Ascending aorta (tissue), 2 donors: ENCODE data around the gene TGFBR3. TPM values are rescaled to one million over a fixed set of nuclear protein-coding genes. Genes with fewer than 3 reads are reported as not detected.

Experiments
- DNase-seq, 2 donors: peaks; one replicate each; pipeline ENCODE4 v3.0.0-alpha.2; 2019; ENCODE audit warnings: low spot score in 2 of 2
- H3K27ac ChIP-seq, 2 donors: fragments of 200-600 bp; sonication (generic); one replicate each; pipeline ENCODE4 v1.5.1; 2016 to 2017; ENCODE audit warnings: mild to moderate bottlenecking in 1 of 2
- H3K27me3 ChIP-seq: fragments of 200-600 bp; sonication (generic); one replicate; pipeline ENCODE4 v1.5.1; 2017
- H3K36me3 ChIP-seq, 2 donors: fragments of 200-600 bp; sonication (generic); one replicate each; pipeline ENCODE4 v1.5.1; 2016
- H3K4me1 ChIP-seq, 2 donors: fragments of 200-600 bp; sonication (generic); one replicate each; pipeline ENCODE4 v1.5.1; 2016 to 2017; ENCODE audit warnings: mild to moderate bottlenecking in 1 of 2
- H3K4me3 ChIP-seq, 2 donors: fragments of 200-600 bp; sonication (generic); one replicate each; pipeline ENCODE4 v1.5.1; 2016 to 2017; ENCODE audit warnings: mild to moderate bottlenecking in 1 of 2
- H3K9me3 ChIP-seq, 2 donors: fragments of 200-600 bp; sonication (generic); one replicate each; pipeline ENCODE4 v1.5.1; 2016
- intact Hi-C: fragments of 100-400 bp; cut with DNase I; formaldehyde crosslinking; loops from one replicate; pipeline ENCODE4 v1.15.1; 2023
- total RNA-seq: library from RNA; depleted of rRNA; stranded (reverse); fragments of >200 nt; gene quantifications from one replicate; pipeline ENCODE4 v1.1.0, GENCODE V29; 2016
- TF ChIP-seq, protein P1 (sequence below), 3 experiments: fragments of 200-600 bp in 2 of 3; fragments of 450-650 bp in 1 of 3; sonication (generic) in 2 of 3; IDR thresholded peaks; one replicate each; pipeline ENCODE4 v1.5.1; 2016 to 2019; ENCODE audit warnings: antibody characterized with exemption in 3 of 3, mild to moderate bottlenecking in 1 of 3, moderate library complexity in 1 of 3

The TGFBR3 gene
- total RNA-seq, 1 donor from 2014 or later: 127 TPM

DNA sequence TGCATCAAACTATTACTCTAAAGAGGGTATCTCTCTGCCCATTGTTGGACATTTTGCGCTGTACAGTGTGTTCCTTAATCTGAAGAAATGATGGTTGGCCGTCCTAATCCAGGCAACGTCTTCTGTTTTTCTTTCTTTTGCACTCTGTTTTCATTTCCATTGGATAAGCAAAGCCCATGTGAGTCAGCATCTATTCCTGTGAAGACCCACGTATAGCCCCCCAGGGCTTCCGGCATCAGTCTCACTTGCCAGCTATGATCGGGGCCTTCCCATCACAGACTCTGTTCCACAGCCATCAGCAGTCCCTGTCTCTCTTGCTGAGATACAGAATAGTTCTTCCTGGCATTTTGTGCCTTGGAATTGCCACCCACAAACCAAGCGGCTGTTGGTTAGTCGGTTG is 34.0 kb upstream of the TGFBR3 start:
- Histone ChIP-seq H3K36me3 (no peaks in the 10 kb centered on the region), H3K27ac (no peak overlapping the region), H3K4me3 (no peak overlapping the region), H3K27me3 (no peaks in the 10 kb centered on the region), H3K4me1 (no peaks in the 10 kb centered on the region), H3K9me3 (no peaks in the 10 kb centered on the region)
- no peak for DNase-seq
- TF ChIP-seq, protein P1, sequence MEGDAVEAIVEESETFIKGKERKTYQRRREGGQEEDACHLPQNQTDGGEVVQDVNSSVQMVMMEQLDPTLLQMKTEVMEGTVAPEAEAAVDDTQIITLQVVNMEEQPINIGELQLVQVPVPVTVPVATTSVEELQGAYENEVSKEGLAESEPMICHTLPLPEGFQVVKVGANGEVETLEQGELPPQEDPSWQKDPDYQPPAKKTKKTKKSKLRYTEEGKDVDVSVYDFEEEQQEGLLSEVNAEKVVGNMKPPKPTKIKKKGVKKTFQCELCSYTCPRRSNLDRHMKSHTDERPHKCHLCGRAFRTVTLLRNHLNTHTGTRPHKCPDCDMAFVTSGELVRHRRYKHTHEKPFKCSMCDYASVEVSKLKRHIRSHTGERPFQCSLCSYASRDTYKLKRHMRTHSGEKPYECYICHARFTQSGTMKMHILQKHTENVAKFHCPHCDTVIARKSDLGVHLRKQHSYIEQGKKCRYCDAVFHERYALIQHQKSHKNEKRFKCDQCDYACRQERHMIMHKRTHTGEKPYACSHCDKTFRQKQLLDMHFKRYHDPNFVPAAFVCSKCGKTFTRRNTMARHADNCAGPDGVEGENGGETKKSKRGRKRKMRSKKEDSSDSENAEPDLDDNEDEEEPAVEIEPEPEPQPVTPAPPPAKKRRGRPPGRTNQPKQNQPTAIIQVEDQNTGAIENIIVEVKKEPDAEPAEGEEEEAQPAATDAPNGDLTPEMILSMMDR (IDR thresholded peaks at IDR 0.05): no peak
- intact Hi-C loops: no loop called here

DNA sequence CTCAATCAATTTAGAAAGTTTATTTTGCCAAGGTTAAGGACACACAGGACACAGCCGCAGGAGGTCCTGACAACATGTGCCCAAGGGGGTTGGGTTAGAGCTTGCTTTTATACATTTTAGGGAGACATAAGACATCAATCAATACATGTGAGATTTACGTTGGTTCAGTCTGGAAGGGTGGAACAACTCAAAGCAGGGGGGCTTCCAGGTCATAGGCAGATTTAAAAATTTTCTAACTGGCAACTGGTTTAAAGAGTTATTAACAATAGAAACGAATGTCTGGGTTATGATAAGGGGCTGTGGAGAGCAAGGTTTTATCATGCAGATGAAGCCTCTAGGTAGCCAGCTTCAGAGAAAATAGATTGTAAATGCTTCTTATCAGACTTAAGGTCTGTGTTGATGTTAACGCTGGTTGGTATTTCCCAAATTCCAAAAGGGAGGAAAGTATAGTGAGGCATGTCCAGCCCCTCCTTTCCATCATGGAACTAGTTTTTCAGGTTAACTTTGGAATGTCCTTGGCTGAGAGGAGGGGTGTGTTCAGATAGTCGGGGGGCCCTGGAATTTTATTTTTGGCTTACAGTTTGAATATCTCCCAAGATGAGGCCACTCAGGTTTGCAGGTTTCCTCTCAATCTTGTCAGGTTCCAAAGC is 31.0 kb upstream of the TGFBR3 start:
- Histone ChIP-seq H3K27ac (no peak overlapping the region), H3K9me3 (no peaks in the 10 kb centered on the region), H3K36me3 (no peaks in the 10 kb centered on the region), H3K4me1 (no peaks in the 10 kb centered on the region), H3K4me3 (no peak overlapping the region), H3K27me3 (no peaks in the 10 kb centered on the region)
- DNase-seq: no peak
- intact Hi-C loops: no loop called here
- TF ChIP-seq, protein P1 (IDR thresholded peaks at IDR 0.05): no peak

DNA sequence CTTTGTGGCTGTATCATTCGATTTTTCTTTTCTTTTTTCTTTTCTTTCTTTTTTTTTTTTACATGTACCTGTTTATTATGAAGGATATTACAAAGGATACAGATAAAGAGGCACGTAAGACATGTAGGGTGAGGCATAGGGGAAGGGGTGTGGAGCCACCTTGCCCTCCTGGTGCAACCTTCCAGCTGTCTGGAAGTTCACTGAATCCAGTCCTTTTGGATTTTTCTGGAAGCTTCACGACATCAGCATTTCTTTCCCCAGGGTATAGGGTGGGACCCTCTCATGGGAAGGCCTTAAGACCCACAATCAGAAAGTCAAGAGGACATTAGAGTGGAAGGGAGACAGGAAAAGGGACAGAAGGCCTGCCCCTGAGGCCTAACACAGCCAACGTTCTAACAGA is 30.1 kb upstream of the TGFBR3 start:
- H3K27ac ChIP-seq: no peak overlapping the region
- TF ChIP-seq, protein P1 (IDR thresholded peaks at IDR 0.05): no peak

DNA sequence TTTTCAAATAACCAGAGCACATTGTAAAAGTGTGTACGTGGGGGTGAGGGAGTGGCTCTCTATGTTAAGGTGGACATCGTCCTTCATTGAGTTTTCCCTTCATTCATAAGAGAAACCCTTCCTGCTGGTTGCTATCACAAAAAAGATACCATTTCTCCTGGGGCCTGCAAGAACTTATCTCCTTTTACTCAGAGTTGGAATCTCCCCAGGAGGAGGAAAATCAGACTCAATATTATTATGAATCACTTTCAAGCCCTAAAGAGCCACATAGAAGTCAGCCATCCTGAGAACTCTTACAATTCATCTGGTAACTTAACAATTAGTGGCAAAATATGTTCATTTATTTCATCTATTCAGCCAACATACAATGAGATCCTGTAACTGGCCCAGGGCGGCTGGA is 27.1 kb upstream of the TGFBR3 start:
- no peak for DNase-seq
- intact Hi-C loops: no loop called here
- no peaks in the 10 kb centered on the region for H3K9me3 ChIP-seq
- H3K27me3 ChIP-seq: no peaks in the 10 kb centered on the region
- TF ChIP-seq, protein P1 (IDR thresholded peaks at IDR 0.05): no peak
- H3K4me1 ChIP-seq: no peaks in the 10 kb centered on the region
- no peaks in the 10 kb centered on the region for H3K36me3 ChIP-seq
- H3K27ac ChIP-seq: no peak overlapping the region
- H3K4me3 ChIP-seq: no peak overlapping the region

More for the DNA sequence above, 30.1 kb upstream of the TGFBR3 start:
- no peaks in the 10 kb centered on the region for H3K27me3 ChIP-seq
- intact Hi-C loops: no loop called here
- H3K4me3 ChIP-seq: no peak overlapping the region
- no peaks in the 10 kb centered on the region for H3K36me3 ChIP-seq
- no peaks in the 10 kb centered on the region for H3K9me3 ChIP-seq
- no peaks in the 10 kb centered on the region for H3K4me1 ChIP-seq
- no peak for DNase-seq

DNA sequence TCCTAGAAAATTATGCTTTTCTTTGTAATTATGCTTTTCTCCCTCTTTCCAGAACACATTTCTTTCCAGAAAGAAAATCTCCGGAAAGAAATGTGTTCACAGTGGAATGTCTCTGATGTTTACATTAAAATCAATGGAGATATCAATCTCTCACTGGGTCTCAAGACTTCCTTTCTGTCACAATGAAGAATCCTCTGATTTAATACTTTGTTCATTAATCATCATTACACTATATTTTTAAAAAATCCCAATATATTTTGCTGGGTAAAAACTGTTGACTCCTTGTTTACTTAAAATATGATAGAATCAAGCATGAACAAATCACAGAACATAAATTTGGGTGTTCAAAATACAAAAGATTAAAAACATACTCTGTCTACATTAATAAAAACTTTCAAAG is 26.3 kb upstream of the TGFBR3 start:
- H3K27me3 ChIP-seq: no peaks in the 10 kb centered on the region
- H3K9me3 ChIP-seq: no peaks in the 10 kb centered on the region
- no peaks in the 10 kb centered on the region for H3K36me3 ChIP-seq
- intact Hi-C loops: no loop called here
- H3K4me1 ChIP-seq: no peaks in the 10 kb centered on the region
- no peak overlapping the region for H3K4me3 ChIP-seq
- H3K27ac ChIP-seq: no peak overlapping the region
- TF ChIP-seq, protein P1 (IDR thresholded peaks at IDR 0.05): no peak
- no peak for DNase-seq

DNA sequence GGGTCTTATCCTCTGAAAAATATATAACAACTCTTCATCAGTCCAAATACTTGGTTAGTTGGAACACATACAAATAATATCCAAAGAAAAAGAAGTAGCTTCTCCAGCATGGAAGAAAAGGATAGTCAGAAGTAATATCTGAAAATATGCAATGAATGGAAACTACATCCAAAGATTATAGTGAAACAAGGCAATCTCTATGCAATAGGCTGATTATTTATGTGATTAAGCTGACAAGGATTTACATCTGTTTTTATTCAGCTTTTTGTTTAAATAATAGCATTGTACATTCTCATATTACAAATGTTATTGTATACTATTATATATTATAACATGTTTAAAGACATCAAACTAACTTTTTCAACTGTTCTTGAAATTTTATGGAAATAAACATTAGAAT is 15.3 kb upstream of the TGFBR3 start:
- Histone ChIP-seq H3K4me3 (no peak overlapping the region), H3K9me3 (no peaks in the 10 kb centered on the region), H3K36me3 (no peaks in the 10 kb centered on the region), H3K27me3 (no peaks in the 10 kb centered on the region), H3K27ac (no peak overlapping the region), H3K4me1 (no peaks in the 10 kb centered on the region)
- TF ChIP-seq, protein P1 (IDR thresholded peaks at IDR 0.05): no peak
- DNase-seq: no peak
- intact Hi-C loops: no loop called here
